Measurements from ENCODE around the gene ITGAX.

GRCh38 chr16:31412750-31413149 is 57.8 kb downstream of the ITGAX start:
- TF ChIP-seq ISL1 (CRISPR knock-in tag; IDR thresholded peaks at IDR 0.05): no peak
- TF ChIP-seq OSR1 (CRISPR knock-in tag; IDR thresholded peaks at IDR 0.05): no peak
- TF ChIP-seq, protein P1, sequence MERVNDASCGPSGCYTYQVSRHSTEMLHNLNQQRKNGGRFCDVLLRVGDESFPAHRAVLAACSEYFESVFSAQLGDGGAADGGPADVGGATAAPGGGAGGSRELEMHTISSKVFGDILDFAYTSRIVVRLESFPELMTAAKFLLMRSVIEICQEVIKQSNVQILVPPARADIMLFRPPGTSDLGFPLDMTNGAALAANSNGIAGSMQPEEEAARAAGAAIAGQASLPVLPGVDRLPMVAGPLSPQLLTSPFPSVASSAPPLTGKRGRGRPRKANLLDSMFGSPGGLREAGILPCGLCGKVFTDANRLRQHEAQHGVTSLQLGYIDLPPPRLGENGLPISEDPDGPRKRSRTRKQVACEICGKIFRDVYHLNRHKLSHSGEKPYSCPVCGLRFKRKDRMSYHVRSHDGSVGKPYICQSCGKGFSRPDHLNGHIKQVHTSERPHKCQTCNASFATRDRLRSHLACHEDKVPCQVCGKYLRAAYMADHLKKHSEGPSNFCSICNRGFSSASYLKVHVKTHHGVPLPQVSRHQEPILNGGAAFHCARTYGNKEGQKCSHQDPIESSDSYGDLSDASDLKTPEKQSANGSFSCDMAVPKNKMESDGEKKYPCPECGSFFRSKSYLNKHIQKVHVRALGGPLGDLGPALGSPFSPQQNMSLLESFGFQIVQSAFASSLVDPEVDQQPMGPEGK (CRISPR knock-in tag; IDR thresholded peaks at IDR 0.05; ENCODE audit: borderline replicate concordance): no peak
